Neuronal stem cell (in vitro differentiated cells): ENCODE data around the gene BRAT1.
A peak's percentile ranks its signal among the peaks of the same experiment; 100 is the strongest.
"Not testable (repeated sequence)": the region's sequence is repeated elsewhere in the genome, so short reads cannot be mapped to it uniquely, and the experiment has no call there.

Source experiments
- DNase-seq: peaks from one replicate; pipeline ENCODE4 v3.0.0-alpha.2; 2013; ENCODE audit warnings: low spot score
- H2AFZ ChIP-seq: one replicate; pipeline ENCODE4 v1.6.1; 2013; ENCODE audit warnings: mild to moderate bottlenecking, low read length, inconsistent platforms
- H2AK5ac ChIP-seq: 2 replicates; pipeline ENCODE4 v1.6.1; 2013; ENCODE audit warnings: low read depth, mild to moderate bottlenecking, inconsistent platforms, low read length, moderate library complexity, mixed read lengths
- H2BK120ac ChIP-seq: 2 replicates; pipeline ENCODE4 v1.6.1; 2013; ENCODE audit warnings: low read depth, mild to moderate bottlenecking, inconsistent platforms, low read length, moderate library complexity, mixed read lengths
- H2BK12ac ChIP-seq: one replicate; pipeline ENCODE4 v1.6.1; 2013; ENCODE audit warnings: low read length, inconsistent platforms
- H2BK15ac ChIP-seq: 2 replicates; pipeline ENCODE4 v1.6.1; 2013; ENCODE audit warnings: mild to moderate bottlenecking, low read length, inconsistent platforms, mixed read lengths
- H2BK5ac ChIP-seq: one replicate; pipeline ENCODE4 v1.6.1; 2013; ENCODE audit warnings: inconsistent platforms, mild to moderate bottlenecking, low read length, moderate library complexity
- H3K14ac ChIP-seq: one replicate; pipeline ENCODE4 v1.6.1; 2013; ENCODE audit warnings: low read length, inconsistent platforms
- H3K18ac ChIP-seq: 2 replicates; pipeline ENCODE4 v1.6.1; 2013; ENCODE audit warnings: low read length, inconsistent platforms
- H3K23ac ChIP-seq: 2 replicates; pipeline ENCODE4 v1.6.1; 2013; ENCODE audit warnings: low read depth, mild to moderate bottlenecking, mixed read lengths, low read length, inconsistent platforms; ENCODE audit not compliant: poor library complexity
- H3K27ac ChIP-seq: replicated peaks from 3 replicates; pipeline ENCODE4 v1.5.1; 2013; ENCODE audit warnings: low read length, inconsistent platforms
- H3K27me3 ChIP-seq, 3 experiments: 2 replicates each; pipeline ENCODE4 v1.6.1; 2013; ENCODE audit warnings: low read length in 3 of 3, mild to moderate bottlenecking in 2 of 3, inconsistent platforms in 1 of 3, low read depth in 1 of 3, mixed read lengths in 1 of 3, moderate library complexity in 1 of 3; ENCODE audit not compliant: control insufficient read depth in 3 of 3, insufficient read depth in 3 of 3
- H3K36me3 ChIP-seq, 2 donors: replicated peaks in 1 of 2; 2 replicates each; pipeline ENCODE4 v1.6.1; 2013; ENCODE audit warnings: low read length in 2 of 2; ENCODE audit not compliant: control insufficient read depth in 2 of 2, insufficient read depth in 2 of 2
- H3K4ac ChIP-seq: 2 replicates; pipeline ENCODE4 v1.6.1; 2013; ENCODE audit warnings: inconsistent platforms, mild to moderate bottlenecking, low read length, moderate library complexity
- H3K4me1 ChIP-seq, 2 donors: 1 replicate in 1 of 2; 2 replicates in 1 of 2; pipeline ENCODE4 v1.6.1; 2013; ENCODE audit warnings: low read length in 2 of 2, low read depth in 1 of 2; ENCODE audit not compliant: control insufficient read depth in 2 of 2, insufficient read depth in 1 of 2
- H3K4me2 ChIP-seq: one replicate; pipeline ENCODE4 v1.6.1; 2013; ENCODE audit warnings: mild to moderate bottlenecking, low read length, inconsistent platforms; ENCODE audit not compliant: insufficient read depth, poor library complexity, severe bottlenecking
- H3K4me3 ChIP-seq, 2 donors: 2 replicates each; pipeline ENCODE4 v1.5.1; 2013; ENCODE audit warnings: low read length in 2 of 2, mild to moderate bottlenecking in 2 of 2, inconsistent platforms in 1 of 2, moderate library complexity in 1 of 2
- H3K79me1 ChIP-seq: one replicate; pipeline ENCODE4 v1.6.1; 2013; ENCODE audit warnings: low read depth, mild to moderate bottlenecking, inconsistent platforms, low read length, moderate library complexity
- H3K9ac ChIP-seq: one replicate; pipeline ENCODE4 v1.6.1; 2013; ENCODE audit warnings: mild to moderate bottlenecking, low read depth, low read length, inconsistent platforms; ENCODE audit not compliant: poor library complexity
- H3K9me3 ChIP-seq, 2 donors: replicated peaks in 1 of 2; 2 replicates each; pipeline versions ENCODE3 to v1.6.1; 2013; ENCODE audit warnings: low read length in 2 of 2, mild to moderate bottlenecking in 2 of 2, inconsistent platforms in 1 of 2, low read depth in 1 of 2, mixed read lengths in 1 of 2, moderate library complexity in 1 of 2; ENCODE audit not compliant: control insufficient read depth in 2 of 2, insufficient read depth in 1 of 2
- H4K8ac ChIP-seq: one replicate; pipeline ENCODE4 v1.6.1; 2013; ENCODE audit warnings: low read depth, mild to moderate bottlenecking, inconsistent platforms, low read length, moderate library complexity
- H4K91ac ChIP-seq: one replicate; pipeline ENCODE4 v1.6.1; 2013; ENCODE audit warnings: low read length, low read depth, mild to moderate bottlenecking, inconsistent platforms; ENCODE audit not compliant: poor library complexity
- WGBS, 2 donors: extraction: QIAGEN DNeasy Blood & Tissue Kit; methylation state at CpG; one replicate each; pipeline ENCODE4 v1.1.7; 2013; ENCODE audit warnings: missing lambda C conversion rate in 2 of 2, mixed read lengths in 1 of 2; ENCODE audit not compliant: insufficient read length in 2 of 2, insufficient replicate concordance in 1 of 2; ENCODE audit errors: extremely low coverage in 2 of 2; 5-methylcytosine and 5-hydroxymethylcytosine counted together

BRAT1 gene

DNA sequence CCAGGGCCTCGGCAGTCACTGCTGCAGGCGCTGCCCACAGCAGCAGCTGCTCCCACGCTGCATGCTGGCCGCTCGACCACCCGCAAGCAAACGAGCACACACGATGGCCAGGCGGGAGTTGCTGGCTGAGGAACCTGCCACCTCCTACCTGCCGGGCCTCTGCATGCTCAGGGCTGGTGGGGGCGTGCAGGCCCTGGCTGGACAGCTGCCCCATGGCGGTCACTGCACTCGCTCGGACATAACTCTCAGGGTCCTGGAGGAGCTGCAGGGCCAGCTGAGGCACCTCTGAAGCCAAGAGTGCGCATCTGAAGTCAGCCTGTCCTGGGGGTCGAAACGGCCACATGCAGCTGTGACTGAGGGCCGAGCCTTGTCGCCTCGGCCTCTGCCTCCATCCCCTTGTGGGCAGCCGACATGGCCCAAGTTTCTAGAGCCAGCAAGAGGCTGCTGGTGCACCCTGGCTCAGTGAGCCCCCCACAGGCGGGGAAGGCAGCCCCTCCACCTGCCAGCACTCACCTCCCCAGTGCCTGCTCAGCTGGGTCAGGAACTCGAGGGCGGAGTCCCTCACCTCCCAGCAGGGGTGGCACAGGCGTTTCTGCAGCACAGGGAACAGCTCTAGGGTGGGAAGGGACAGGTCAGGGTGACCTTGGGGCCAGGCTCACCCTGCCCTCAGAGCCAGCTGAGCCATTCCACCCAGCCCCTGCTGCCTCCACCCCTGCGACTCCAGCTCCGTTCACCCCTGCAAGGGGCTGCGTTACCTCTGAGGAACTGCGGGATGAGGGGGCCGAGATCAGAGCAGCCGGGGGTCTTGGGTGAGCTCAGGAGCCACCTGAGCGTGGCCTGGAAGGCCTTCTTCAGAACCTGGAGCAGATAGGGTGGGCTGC is 16.1 kb downstream of the BRAT1 start:
- Histone ChIP-seq H2BK15ac (no peak overlapping the region), H2AFZ (no peak overlapping the region), H3K4me1 (no peaks in the 10 kb centered on the region), H3K4ac (no peak overlapping the region), H3K18ac (peak overlapping the region; percentile 74), H3K9me3 (no peaks in the 10 kb centered on the region), H3K23ac (peak overlapping the region; percentile 73), H3K27me3 (no peaks in the 10 kb centered on the region), H2BK12ac (peak overlapping the region; percentile 18), H3K4me3 (no peak overlapping the region), H3K14ac (no peak overlapping the region), H4K8ac (peak overlapping the region; percentile 56), H3K27ac (no peak overlapping the region), H3K79me1 (peaks cover 6% of the 10 kb centered on the region), H2AK5ac (peak overlapping the region; percentile 70), H2BK120ac (no peak overlapping the region), H4K91ac (no peak overlapping the region), H3K9ac (peak overlapping the region; percentile 44), H3K4me2 (no peak overlapping the region), H2BK5ac (peak overlapping the region; percentile 75), H3K36me3 (peaks cover 34 to 66% of the 10 kb centered on the region in 2 donors)
- no CpG with 5 or more reads among the region's 32 CpGs for WGBS, 2 donors
- DNase-seq: no peak

DNA sequence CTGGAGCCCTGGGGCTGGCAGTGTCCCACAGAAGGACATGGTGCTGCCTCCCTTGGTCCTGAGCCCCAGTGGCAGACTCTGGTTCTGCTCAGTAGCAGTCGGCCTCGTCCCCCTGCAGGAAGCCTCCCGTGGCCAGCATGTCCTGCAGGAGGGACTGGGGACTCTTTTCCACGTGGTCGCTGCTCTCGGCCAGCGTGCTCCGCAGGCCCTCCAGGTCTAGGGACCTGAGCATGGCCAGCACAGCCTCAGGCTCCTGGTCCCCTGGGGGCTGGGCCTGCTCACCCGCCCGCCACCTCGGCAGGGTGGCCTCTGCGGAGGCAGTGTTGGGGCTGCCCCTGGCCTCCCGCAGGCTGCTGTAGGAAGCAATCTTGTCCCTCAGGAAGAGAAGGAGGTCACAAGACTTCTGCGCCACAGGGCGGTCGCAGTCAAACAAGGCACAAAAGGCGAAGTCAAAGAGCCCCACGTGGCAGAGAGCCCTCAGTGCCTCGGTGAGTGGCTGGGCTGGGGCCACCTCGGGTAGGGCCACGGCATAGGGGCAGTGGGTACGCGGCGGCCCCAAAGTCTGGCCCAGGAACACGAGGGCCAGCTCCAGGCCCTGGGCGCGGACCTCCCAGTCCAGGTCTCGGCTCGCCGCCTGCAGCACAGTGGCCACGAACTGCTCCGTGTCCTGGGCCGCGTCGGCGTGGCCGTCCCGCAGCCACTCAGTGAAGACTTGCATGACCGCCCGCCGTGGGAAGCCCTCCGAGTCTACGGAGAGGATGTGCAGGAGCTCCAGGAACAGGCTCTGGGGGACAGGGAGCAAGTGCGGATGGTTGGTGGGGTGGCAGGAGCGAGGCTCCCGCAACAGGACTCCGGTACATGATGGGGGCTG is 17.1 kb downstream of the BRAT1 start:
- H2BK5ac ChIP-seq: no peak overlapping the region
- no peak overlapping the region for H3K4me3 ChIP-seq
- whole genome bisulfite sequencing, 2 donors: no CpG with 5 or more reads among the region's 47 CpGs
- no peak overlapping the region for H2BK12ac ChIP-seq
- peaks cover 6% of the 10 kb centered on the region for H3K79me1 ChIP-seq
- H3K4me1 ChIP-seq: no peaks in the 10 kb centered on the region
- H4K8ac ChIP-seq: peak overlapping the region; percentile 43
- no peak overlapping the region for H2BK15ac ChIP-seq
- no peak overlapping the region for H3K14ac ChIP-seq
- H4K91ac ChIP-seq: no peak overlapping the region
- no peak overlapping the region for H3K4ac ChIP-seq
- no peak overlapping the region for H2BK120ac ChIP-seq
- peak overlapping the region; percentile 70 for H2AK5ac ChIP-seq
- H3K18ac ChIP-seq: peak overlapping the region; percentile 38
- H3K23ac ChIP-seq: peak overlapping the region; percentile 65
- H3K27ac ChIP-seq: peak overlapping the region; percentile 51
- peaks cover 27 to 55% of the 10 kb centered on the region in 2 donors for H3K36me3 ChIP-seq
- no peak overlapping the region for H2AFZ ChIP-seq
- H3K27me3 ChIP-seq: no peaks in the 10 kb centered on the region
- no peak overlapping the region for H3K4me2 ChIP-seq
- no peak for DNase-seq
- H3K9ac ChIP-seq: no peak overlapping the region
- H3K9me3 ChIP-seq: no peaks in the 10 kb centered on the region

- H4K8ac ChIP-seq, H3K27ac ChIP-seq, H3K9ac ChIP-seq, H3K4ac ChIP-seq, H3K4me3 ChIP-seq, H2BK5ac ChIP-seq, DNase-seq, H3K4me2 ChIP-seq, H2BK12ac ChIP-seq, H3K14ac ChIP-seq, H3K27me3 ChIP-seq, H3K23ac ChIP-seq, H3K4me1 ChIP-seq, H2AFZ ChIP-seq, H3K9me3 ChIP-seq, H2BK15ac ChIP-seq, H2AK5ac ChIP-seq, H2BK120ac ChIP-seq, H4K91ac ChIP-seq, H3K79me1 ChIP-seq: not testable (repeated sequence)
- Histone ChIP-seq H3K36me3 (peaks cover 17 to 34% of the 10 kb centered on the region in 2 donors), H3K18ac (peak overlapping the region; percentile 85)
- no CpG with 5 or more reads among the region's 19 CpGs for WGBS, 2 donors
These were observed 19.3 kb downstream of the BRAT1 start for GRCh38 chr7:2535872-2536627.
